ENCODE measurements around the gene TRIM25.

GRCh38 chr17:56960596-56961538 is 47.0 kb upstream of the TRIM25 start, which contains the start of gene COIL:
- TF ChIP-seq SRF (IDR thresholded peaks at IDR 0.05; ENCODE audit: low read depth) = no peak
- peak; percentile 95 to 100 (median 100) for TF ChIP-seq CTCF (IDR thresholded peaks at IDR 0.05 in 2 of 3, conservative IDR thresholded peaks at IDR 0.05 in 1 of 3; ENCODE audit: borderline replicate concordance in 1 of 3, insufficient read depth in 1 of 3, low read depth in 2 of 3, low read length in 2 of 3)

Data from HCT116 (cell line).